Muscle layer of duodenum (tissue), 2 donors: ENCODE data around the gene S100B.

Source experiments
- H3K27ac ChIP-seq: one replicate; pipeline ENCODE4 v1.7.0; 2013; ENCODE audit warnings: mild to moderate bottlenecking, low read length
- H3K27me3 ChIP-seq: one replicate; pipeline ENCODE4 v1.7.0; 2013; ENCODE audit warnings: low read depth, mild to moderate bottlenecking, control low read depth, low read length
- H3K36me3 ChIP-seq, 2 donors: one replicate each; pipeline ENCODE4 v1.7.0; 2013; ENCODE audit warnings: low read length in 2 of 2, control low read depth in 1 of 2, mild to moderate bottlenecking in 1 of 2; ENCODE audit not compliant: insufficient read depth in 2 of 2, control insufficient read depth in 1 of 2
- H3K4me1 ChIP-seq, 2 donors: one replicate each; pipeline ENCODE4 v1.7.0; 2013; ENCODE audit warnings: low read length in 2 of 2, mild to moderate bottlenecking in 2 of 2, control low read depth in 1 of 2, moderate library complexity in 1 of 2; ENCODE audit not compliant: insufficient read depth in 2 of 2, control insufficient read depth in 1 of 2
- H3K4me3 ChIP-seq, 2 donors: one replicate each; pipeline ENCODE4 v1.7.0; 2013; ENCODE audit warnings: low read length in 2 of 2, low read depth in 1 of 2, mild to moderate bottlenecking in 1 of 2
- H3K9me3 ChIP-seq, 2 donors: one replicate each; pipeline ENCODE4 v1.7.0; 2013; ENCODE audit warnings: low read length in 2 of 2, control low read depth in 1 of 2, mild to moderate bottlenecking in 1 of 2; ENCODE audit not compliant: control insufficient read depth in 1 of 2
- donor health status: healthy.

S100B gene

DNA sequence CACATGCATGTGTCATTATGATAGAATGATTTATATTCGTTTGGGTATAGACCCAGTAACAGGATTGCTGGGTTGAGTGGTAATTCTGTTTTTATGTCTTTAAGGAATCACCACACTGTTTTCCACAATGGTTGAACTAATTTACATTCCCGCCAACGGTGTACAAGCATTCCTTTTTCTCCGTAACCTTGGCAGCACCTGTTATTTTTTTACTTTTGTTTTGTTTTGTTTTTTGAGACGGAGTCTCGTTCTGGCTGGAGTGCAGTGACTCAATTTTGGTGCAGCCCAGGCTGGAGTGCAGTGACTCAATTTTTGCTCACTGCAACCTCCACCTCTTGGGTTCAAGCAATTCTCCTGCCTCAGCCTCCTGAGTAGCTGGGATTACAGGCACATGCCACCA is 8.5 kb upstream of the S100B start:
- H3K4me1 ChIP-seq: no peaks in the 10 kb centered on the region
- no peak overlapping the region for H3K27ac ChIP-seq
- H3K9me3 ChIP-seq: peaks cover 3 to 8% of the 10 kb centered on the region in 2 donors
- no peak overlapping the region for H3K4me3 ChIP-seq
- H3K36me3 ChIP-seq: no peaks in the 10 kb centered on the region
- no peaks in the 10 kb centered on the region for H3K27me3 ChIP-seq

DNA sequence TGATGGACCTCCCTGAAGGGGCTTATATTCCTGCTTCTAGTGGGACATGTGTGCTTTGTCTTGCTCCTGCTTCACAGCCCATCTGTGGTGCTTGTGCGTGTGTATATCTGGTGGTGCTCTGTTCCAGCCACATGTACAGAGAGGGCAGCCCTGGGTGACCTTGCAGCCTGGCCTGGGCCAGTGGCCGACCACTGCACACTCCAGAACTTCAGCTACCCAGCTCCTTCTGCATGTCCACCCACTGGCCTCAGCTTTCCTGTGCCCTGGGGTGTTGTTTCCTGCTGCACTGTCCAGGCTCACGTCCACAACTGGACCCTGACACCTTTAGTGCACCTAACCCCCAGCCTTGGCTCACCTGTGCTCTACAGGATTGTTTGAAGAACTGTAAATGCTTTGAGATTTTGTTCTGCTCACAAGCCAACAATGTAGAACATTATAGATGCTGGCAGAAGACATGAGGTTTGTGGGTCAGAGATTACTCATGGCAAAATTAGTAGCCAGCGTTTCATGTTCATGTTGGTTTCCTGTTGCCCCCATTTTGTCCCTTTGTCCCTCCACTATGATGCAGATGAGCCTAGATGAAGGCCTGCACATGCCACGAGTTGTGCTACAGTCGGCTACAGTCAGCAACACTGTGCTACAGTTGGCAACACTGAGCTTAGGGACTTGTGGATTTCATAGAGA is 5.3 kb upstream of the S100B start:
- Histone ChIP-seq H3K4me1 (no peaks in the 10 kb centered on the region), H3K27ac (no peak overlapping the region), H3K27me3 (no peaks in the 10 kb centered on the region), H3K9me3 (peaks cover 3 to 8% of the 10 kb centered on the region in 2 donors), H3K4me3 (no peak overlapping the region), H3K36me3 (no peaks in the 10 kb centered on the region)

DNA sequence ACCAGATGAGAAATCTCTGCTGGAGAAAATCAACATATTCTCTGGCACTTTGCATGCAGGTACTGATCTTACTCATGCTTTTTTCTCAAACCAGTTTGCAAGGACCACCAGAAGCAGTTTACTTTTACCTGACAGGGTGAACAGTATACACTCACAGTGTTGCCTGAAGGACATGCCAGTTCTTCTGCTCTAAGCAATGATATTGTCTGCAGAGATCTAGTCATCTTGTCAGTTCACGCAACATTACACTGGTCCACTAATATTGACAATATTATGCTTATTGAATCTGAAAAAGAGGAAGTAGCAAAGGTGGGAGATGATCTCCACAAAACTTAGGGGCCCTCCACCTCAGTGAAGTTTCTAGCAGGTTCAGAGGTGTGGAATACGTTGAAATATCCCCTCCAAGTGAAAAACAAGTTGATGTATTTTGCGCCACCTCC is 3.8 kb upstream of the S100B start:
- Histone ChIP-seq H3K4me1 (no peaks in the 10 kb centered on the region), H3K27me3 (no peaks in the 10 kb centered on the region), H3K36me3 (no peaks in the 10 kb centered on the region), H3K27ac (no peak overlapping the region), H3K9me3 (peaks cover 3 to 8% of the 10 kb centered on the region in 2 donors), H3K4me3 (no peak overlapping the region)

DNA sequence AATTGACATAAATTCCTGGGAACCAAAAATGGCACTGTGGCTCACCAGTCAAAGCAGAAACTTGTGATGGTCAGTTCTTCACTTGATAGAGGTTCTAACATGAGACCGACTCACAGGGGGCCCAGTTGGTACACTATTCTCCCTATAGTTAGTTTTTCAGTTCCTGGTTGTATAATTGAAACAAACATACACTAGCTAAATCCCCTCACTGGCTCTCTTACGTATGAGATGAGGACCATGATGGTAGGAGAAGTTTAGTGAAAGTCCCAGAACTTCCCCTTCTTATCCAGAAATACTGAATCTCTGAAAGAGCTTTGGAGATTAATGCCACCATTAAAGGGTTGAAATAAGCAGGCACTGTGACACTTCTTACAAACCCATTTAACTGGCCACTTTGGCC is 2.8 kb upstream of the S100B start:
- no peaks in the 10 kb centered on the region for H3K36me3 ChIP-seq
- H3K4me1 ChIP-seq: no peaks in the 10 kb centered on the region
- H3K9me3 ChIP-seq: peaks cover 3 to 8% of the 10 kb centered on the region in 2 donors
- no peaks in the 10 kb centered on the region for H3K27me3 ChIP-seq
- H3K4me3 ChIP-seq: no peak overlapping the region
- no peak overlapping the region for H3K27ac ChIP-seq

DNA sequence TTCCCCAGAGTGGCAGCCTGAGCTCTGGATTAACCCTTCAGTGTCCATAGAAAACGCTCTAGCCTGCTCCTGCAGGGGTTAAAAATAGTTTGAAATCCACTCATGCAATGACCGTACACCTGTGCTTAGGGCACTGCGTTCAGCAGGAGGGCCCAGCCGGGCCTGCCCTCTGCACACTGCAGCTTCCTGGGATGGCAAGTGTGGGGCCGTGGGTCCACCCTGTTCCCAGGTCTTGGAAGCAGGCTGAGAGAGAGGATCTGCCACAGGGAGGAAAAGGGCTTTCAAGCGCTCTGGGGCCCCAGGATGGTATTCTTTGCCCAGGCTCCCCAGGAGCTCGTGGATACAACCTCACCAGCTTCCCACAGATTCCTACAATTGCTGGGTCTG is 1.5 kb upstream of the S100B start:
- Histone ChIP-seq H3K9me3 (peaks cover 3 to 8% of the 10 kb centered on the region in 2 donors), H3K4me3 (no peak overlapping the region), H3K27me3 (no peaks in the 10 kb centered on the region), H3K27ac (no peak overlapping the region), H3K36me3 (no peaks in the 10 kb centered on the region), H3K4me1 (no peaks in the 10 kb centered on the region)

DNA sequence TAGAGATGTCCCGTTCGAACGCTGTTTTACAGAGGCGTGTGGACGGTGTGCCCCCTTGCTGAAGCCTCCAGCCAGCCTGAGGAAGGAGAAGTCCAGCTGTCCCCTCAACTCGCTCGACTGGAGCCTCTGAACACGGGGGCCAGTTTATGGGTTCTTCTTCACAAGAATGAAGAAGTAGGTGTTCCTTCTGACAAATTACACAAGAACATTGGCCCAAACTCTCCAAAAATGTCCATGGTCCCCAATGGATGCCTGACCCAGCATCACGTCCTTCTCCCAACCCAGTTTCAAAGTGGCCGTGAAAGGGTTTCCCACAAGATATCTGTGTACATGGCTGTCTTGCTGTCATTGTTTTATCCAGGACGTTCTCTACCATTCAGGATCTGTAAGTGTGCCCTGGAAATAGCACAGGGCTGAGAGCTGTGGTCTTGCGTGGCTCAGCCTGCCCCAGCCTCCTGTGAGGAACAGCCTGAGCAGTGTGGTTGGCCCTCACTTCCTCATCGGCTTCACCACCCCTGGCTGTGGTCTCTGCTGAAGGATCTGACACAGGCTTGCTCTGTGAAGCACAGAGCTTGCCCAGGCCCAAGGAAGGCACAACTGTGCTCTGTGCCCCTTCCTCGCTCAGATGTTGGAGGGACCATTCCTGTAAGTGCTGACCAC is 1.0 kb upstream of the S100B start:
- H3K27ac ChIP-seq: peak overlapping the region; percentile 10
- no peaks in the 10 kb centered on the region for H3K27me3 ChIP-seq
- H3K36me3 ChIP-seq: no peaks in the 10 kb centered on the region
- no peak overlapping the region for H3K4me3 ChIP-seq
- H3K9me3 ChIP-seq: peaks cover 3 to 8% of the 10 kb centered on the region in 2 donors
- H3K4me1 ChIP-seq: no peaks in the 10 kb centered on the region

DNA sequence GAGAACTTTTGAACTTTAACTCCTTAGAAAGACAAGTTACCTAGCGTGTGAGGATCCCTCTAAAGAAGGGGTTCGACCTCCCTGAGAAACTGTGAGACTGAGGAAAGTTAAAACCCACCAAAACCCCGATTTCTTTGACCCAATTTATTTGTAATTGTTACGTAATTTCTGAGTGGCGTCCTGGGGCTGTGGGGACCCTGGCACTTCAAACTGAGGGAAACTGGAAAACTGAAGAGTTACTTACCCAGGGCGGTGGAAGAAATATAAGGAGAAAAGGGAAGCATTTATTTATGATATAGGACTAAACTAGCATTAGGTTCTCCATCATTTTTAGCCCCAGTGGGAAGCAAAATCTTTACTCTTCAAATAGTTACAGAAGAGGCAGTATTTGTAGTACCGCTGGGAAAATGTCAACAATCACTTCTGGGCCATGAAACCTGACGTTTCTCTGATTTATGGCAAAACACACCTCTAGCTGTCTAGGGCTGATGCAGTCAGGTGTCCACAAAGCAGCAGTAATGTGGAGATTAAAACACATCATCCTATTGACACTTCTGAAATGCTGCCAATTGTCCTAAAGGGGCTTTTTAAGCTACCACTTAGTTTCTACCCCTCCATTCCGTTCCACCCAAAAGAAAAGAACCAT is 430 bp downstream of the S100B start:
- no peak overlapping the region for H3K27ac ChIP-seq
- peak overlapping the region in 1 of 2 donors; percentile 34 for H3K4me3 ChIP-seq
- peaks cover 0 to 4% of the 10 kb centered on the region in 2 donors for H3K4me1 ChIP-seq
- no peaks in the 10 kb centered on the region for H3K27me3 ChIP-seq
- no peaks in the 10 kb centered on the region for H3K36me3 ChIP-seq
- H3K9me3 ChIP-seq: no peaks in the 10 kb centered on the region

DNA sequence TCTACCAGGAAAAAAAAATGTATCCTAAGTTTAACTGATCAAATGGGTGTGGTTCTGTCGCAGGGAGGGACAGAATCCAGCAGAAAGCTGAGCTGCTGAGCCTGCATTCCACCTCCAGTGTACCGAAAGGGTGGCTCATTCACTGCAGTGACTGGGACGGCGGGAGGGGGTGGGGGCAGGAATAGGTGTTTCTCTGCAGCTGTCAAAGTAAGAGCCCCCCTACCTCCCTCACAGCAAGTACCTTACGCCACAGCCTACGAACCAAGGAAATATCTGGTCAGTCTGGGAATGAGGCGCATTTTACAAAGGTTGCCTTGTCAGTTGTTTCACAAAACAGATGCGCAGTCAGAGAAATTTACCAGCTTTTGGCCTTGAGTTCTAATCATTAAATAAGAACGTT is 1.7 kb downstream of the S100B start:
- peaks cover 0 to 8% of the 10 kb centered on the region in 2 donors for H3K4me1 ChIP-seq
- H3K27ac ChIP-seq: no peak overlapping the region
- no peaks in the 10 kb centered on the region for H3K36me3 ChIP-seq
- peak overlapping the region in 1 of 2 donors; percentile 36 for H3K4me3 ChIP-seq
- H3K27me3 ChIP-seq: no peaks in the 10 kb centered on the region
- no peaks in the 10 kb centered on the region for H3K9me3 ChIP-seq

DNA sequence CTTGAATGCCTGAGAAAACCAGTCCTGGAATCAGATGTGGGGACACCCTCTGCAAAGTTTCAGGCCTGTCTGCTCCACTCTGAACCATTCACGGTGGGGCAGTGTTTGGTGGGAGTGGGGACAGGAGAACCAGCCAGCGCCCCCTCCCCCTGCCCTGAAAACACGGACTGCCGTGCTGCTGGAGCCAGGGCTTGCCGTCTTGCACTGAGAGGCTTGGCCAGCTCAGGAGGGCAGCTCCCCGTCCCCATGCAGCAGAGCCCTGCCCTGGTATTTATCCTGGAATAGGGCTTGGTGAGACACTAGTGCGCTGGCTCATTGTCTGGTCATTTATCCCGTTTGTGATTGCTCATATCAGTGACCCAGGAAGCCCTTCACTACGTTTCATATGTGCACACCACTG is 3.9 kb downstream of the S100B start:
- Histone ChIP-seq H3K9me3 (no peaks in the 10 kb centered on the region), H3K4me3 (no peak overlapping the region), H3K36me3 (no peaks in the 10 kb centered on the region), H3K27ac (no peak overlapping the region), H3K27me3 (no peaks in the 10 kb centered on the region), H3K4me1 (peaks cover 0 to 8% of the 10 kb centered on the region in 2 donors)

DNA sequence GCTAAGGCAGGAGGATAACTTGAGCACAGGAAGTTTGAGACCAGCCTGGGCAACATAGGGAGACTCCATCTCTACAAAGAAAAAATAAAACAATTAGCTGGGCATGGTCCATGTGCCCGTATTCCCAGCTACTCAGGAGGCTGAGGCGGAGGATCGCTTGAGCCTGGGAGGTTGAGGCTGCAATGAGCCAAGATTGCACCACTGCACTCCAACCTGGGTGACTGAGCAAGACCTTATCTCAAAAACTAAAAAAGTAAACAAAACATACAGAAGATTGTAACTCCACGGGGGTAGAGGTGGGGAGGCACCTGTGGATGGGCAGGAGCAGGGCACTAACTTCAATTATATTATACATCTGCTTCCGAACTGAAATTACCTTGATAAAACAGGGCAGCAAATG is 4.6 kb downstream of the S100B start:
- Histone ChIP-seq H3K4me1 (peaks cover 0 to 8% of the 10 kb centered on the region in 2 donors), H3K27ac (no peak overlapping the region), H3K9me3 (no peaks in the 10 kb centered on the region), H3K27me3 (no peaks in the 10 kb centered on the region), H3K4me3 (no peak overlapping the region), H3K36me3 (no peaks in the 10 kb centered on the region)

DNA sequence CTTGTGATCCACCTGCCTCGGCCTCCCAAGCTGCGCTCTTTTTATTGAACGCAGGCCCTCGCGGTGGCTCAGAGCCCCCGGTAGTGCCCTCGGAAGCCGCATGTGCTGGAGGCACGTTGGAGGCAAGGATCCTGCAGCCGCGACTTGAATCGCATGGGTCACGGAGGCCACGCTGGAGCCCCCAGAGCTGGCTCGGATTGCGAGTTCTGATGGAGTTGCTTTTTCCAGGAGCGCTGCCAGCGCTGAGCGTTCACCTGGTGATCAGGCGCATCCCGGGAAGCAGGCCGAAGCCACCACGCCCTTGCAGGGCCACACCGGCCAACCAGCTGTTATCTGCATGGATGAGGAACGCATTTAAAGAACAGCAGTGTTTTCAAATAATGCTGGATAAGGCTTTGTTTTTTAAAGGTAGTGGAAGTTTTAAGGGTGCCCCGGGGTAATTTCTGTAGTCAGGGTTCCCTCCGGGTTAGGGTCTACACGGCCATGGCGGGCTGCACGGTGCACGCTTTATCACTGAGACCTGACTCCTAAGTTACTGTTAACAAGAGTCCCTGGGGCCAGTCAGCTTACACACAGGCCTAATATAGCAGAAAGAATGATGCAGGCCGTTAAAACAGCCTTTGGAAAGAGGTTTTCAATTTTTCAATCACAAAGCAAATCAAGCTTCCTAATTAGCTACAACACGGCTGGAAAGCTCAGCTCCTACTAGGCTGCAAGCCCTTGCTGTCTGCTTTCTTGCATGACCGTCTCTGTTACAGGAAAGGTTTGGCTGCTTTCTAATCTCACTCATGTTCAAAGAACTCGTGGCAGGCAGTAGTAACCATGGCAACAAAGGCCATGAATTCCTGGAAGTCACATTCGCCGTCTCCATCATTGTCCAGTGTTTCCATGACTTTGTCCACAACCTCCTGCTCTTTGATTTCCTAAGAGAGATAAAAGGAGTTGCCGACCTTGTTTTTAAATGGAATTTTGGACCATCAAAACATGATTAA is 6.0 kb downstream of the S100B start:
- H3K9me3 ChIP-seq: peaks cover 0 to 4% of the 10 kb centered on the region in 2 donors
- no peaks in the 10 kb centered on the region for H3K27me3 ChIP-seq
- H3K4me1 ChIP-seq: peaks cover 0 to 8% of the 10 kb centered on the region in 2 donors
- H3K4me3 ChIP-seq: no peak overlapping the region
- no peak overlapping the region for H3K27ac ChIP-seq
- no peaks in the 10 kb centered on the region for H3K36me3 ChIP-seq
